Vagina (tissue), 2 donors: ENCODE measurements around the gene NID2. TPM values are rescaled to one million over a fixed set of nuclear protein-coding genes. Genes with fewer than 3 reads are reported as not detected.

Experiments
- DNase-seq, 2 donors: peaks; one replicate each; pipeline ENCODE4 v3.0.0-alpha.2; 2017; ENCODE audit errors: extremely low spot score in 2 of 2
- H3K27ac ChIP-seq: fragments of 200-600 bp; sonication (generic); one replicate; pipeline ENCODE4 v1.5.1; 2019
- H3K27me3 ChIP-seq: fragments of 200-600 bp; sonication (generic); one replicate; pipeline ENCODE4 v1.5.1; 2019
- H3K36me3 ChIP-seq, 2 donors: fragments of 200-600 bp; sonication (generic); one replicate each; pipeline ENCODE4 v1.5.1; 2017 to 2019
- H3K4me1 ChIP-seq: fragments of 200-600 bp; sonication (generic); one replicate; pipeline ENCODE4 v1.5.1; 2019
- H3K4me3 ChIP-seq, 2 donors: fragments of 200-600 bp; sonication (generic); 1 replicate in 1 of 2; 2 replicates in 1 of 2; pipeline ENCODE4 v1.5.1; 2016 to 2019
- H3K9me3 ChIP-seq: fragments of 200-600 bp; sonication (generic); one replicate; pipeline ENCODE4 v1.5.1; 2019
- CTCF ChIP-seq, 3 experiments: fragments of 450-650 bp in 2 of 3; fragments of 200-600 bp in 1 of 3; sonication (generic) in 1 of 3; IDR thresholded peaks; one replicate each; pipeline ENCODE4 v1.5.1; 2017 to 2019; ENCODE audit warnings: antibody characterized with exemption in 3 of 3, mild to moderate bottlenecking in 2 of 3, moderate library complexity in 2 of 3
- POLR2A ChIP-seq, 2 donors: fragments of 450-650 bp; IDR thresholded peaks; one replicate each; pipeline ENCODE4 v1.6.1; 2017; ENCODE audit warnings: antibody characterized with exemption in 2 of 2, mild to moderate bottlenecking in 2 of 2, moderate library complexity in 2 of 2
- POLR2AphosphoS5 ChIP-seq, 2 donors: sonication (generic); formaldehyde crosslinking; IDR thresholded peaks; one replicate each; pipeline ENCODE4 v1.9.0; 2017; ENCODE audit warnings: antibody characterized with exemption in 2 of 2, mild to moderate bottlenecking in 2 of 2, low read depth in 1 of 2; ENCODE audit not compliant: insufficient read depth in 1 of 2
- intact Hi-C: fragments of 100-400 bp; cut with DNase I; formaldehyde crosslinking; loops from one replicate; pipeline ENCODE4 v1.15.1; 2023
- total RNA-seq: library from RNA; depleted of rRNA; stranded (reverse); fragments of >200 nt; gene quantifications from one replicate; pipeline ENCODE4 v1.2.3, GENCODE V29; 2016

The NID2 gene
- total RNA-seq, 1 donor from 2014 or later: 20.1 TPM

- intact Hi-C loops: no loop called here
- no peaks in the 10 kb centered on the region for H3K36me3 ChIP-seq
- H3K4me3 ChIP-seq: no peak overlapping the region
- H3K27me3 ChIP-seq: no peaks in the 10 kb centered on the region
- TF ChIP-seq CTCF (IDR thresholded peaks at IDR 0.05): no peak
- TF ChIP-seq POLR2AphosphoS5 (IDR thresholded peaks at IDR 0.05; ENCODE audit: insufficient read depth in 1 of 2, low read depth in 1 of 2): no peak
- no peak for TF ChIP-seq POLR2A (IDR thresholded peaks at IDR 0.05)
- no peak for DNase-seq
- H3K27ac ChIP-seq: peak overlapping the region; percentile 39
- H3K9me3 ChIP-seq: no peaks in the 10 kb centered on the region
- H3K4me1 ChIP-seq: no peaks in the 10 kb centered on the region
These were observed 12.2 kb upstream of the NID2 start for GRCh38 chr14:52080808-52081755.

DNA sequence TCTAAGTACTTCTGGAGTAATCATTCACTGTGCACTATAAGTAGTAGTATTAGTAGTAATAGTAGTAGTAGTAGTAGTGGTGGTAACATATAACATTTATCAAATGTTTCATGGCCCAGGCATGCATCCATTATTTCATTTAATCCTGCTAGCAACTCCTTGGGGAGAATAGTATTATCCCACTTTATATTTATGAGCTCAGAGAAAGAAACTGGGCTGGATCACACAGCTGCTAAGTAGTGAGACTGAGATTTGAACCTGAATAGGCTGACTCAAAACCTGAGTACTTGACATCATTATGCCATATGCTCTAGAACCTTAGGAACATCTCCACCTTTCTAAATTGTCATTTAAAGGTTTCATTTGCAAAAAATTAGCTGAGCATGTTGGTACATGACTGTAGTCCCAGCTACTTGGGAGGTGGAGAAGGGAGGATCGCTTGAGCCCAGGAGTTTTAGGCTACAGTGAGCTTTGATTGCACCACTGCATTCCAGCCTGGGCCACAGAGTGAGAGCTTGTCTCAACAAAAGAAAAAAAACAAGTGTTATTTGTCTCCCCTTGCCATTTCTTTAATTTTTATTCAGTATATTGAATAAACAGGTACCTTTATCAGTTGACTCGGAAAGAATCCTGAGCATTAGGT, 11.4 kb upstream of the NID2 start:
- TF ChIP-seq POLR2A (IDR thresholded peaks at IDR 0.05): no peak
- TF ChIP-seq CTCF (IDR thresholded peaks at IDR 0.05): no peak
- TF ChIP-seq POLR2AphosphoS5 (IDR thresholded peaks at IDR 0.05; ENCODE audit: insufficient read depth in 1 of 2, low read depth in 1 of 2): no peak
- no peaks in the 10 kb centered on the region for H3K4me1 ChIP-seq
- H3K9me3 ChIP-seq: no peaks in the 10 kb centered on the region

DNA sequence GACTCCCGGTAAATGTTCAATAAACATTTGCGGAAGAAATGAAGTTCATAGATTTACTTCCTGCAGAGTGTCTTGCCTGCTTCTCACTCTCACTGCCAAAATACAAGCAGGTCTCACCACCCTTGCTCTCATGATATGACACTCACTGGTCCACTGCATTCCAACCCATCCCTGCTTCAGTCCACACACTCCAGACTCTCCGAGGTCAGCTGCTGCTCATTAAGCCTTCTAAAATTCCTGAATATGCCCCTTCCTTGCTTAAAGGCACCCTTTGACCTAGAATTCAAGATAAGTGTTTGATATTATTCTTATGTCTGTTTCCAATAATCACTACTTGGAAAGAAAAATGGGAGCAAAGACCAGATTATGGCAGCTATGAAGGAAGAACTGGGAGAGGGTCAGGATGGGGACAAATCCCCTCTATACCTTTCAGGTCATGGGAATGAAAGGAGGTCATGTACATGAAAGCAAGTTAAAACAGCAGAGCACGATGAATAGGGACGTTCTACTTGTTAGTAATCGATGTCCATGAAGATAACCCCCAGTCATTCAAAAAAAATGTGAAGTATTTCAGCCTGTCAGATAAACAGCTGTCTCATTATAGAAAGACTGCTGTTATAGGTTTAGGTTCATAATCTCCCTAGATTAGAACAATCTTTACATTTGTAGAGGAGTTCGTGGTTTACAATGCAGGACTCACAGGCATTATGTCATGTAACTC, 10.5 kb upstream of the NID2 start:
- Histone ChIP-seq H3K27me3 (no peaks in the 10 kb centered on the region), H3K4me3 (no peak overlapping the region), H3K36me3 (no peaks in the 10 kb centered on the region), H3K4me1 (no peaks in the 10 kb centered on the region), H3K9me3 (no peaks in the 10 kb centered on the region), H3K27ac (no peak overlapping the region)
- DNase-seq: no peak
- TF ChIP-seq POLR2A (IDR thresholded peaks at IDR 0.05): no peak
- no peak for TF ChIP-seq CTCF (IDR thresholded peaks at IDR 0.05)
- no peak for TF ChIP-seq POLR2AphosphoS5 (IDR thresholded peaks at IDR 0.05; ENCODE audit: insufficient read depth in 1 of 2, low read depth in 1 of 2)
- intact Hi-C loops: no loop called here

More for the DNA sequence above, 11.4 kb upstream of the NID2 start:
- Histone ChIP-seq H3K36me3 (no peaks in the 10 kb centered on the region), H3K27ac (peak overlapping the region; percentile 39), H3K4me3 (no peak overlapping the region), H3K27me3 (no peaks in the 10 kb centered on the region)
- no peak for DNase-seq
- intact Hi-C loops: no loop called here

DNA sequence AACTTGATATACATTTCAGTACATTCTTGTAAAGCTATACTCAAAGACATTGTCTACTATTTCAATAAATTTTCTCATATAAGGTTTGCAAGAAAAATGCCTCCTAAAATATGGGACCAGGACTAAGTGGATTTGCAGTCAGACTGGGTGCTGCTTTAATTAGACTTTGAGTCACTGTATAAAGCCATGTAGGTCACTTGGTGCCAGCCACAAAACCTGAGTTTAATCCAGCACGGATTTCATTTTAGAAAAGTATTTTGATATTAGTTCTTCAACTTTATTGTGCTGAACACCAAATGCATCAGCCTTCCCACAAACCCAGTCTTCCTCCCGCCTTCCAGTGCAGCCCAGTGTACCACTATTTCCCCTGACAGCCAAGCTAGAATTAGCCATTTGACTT, 9.9 kb upstream of the NID2 start:
- Histone ChIP-seq H3K4me3 (no peak overlapping the region), H3K4me1 (no peaks in the 10 kb centered on the region), H3K27ac (no peak overlapping the region), H3K9me3 (no peaks in the 10 kb centered on the region), H3K36me3 (no peaks in the 10 kb centered on the region), H3K27me3 (no peaks in the 10 kb centered on the region)
- TF ChIP-seq POLR2A (IDR thresholded peaks at IDR 0.05) (no peak), CTCF (IDR thresholded peaks at IDR 0.05) (no peak), POLR2AphosphoS5 (IDR thresholded peaks at IDR 0.05; ENCODE audit: insufficient read depth in 1 of 2, low read depth in 1 of 2) (no peak)
- intact Hi-C loops: no loop called here
- DNase-seq: no peak
